ENCODE data around the gene IGF2BP3.
A peak's percentile ranks its signal among the peaks of the same experiment; 100 is the strongest.

IGF2BP3 gene

DNA sequence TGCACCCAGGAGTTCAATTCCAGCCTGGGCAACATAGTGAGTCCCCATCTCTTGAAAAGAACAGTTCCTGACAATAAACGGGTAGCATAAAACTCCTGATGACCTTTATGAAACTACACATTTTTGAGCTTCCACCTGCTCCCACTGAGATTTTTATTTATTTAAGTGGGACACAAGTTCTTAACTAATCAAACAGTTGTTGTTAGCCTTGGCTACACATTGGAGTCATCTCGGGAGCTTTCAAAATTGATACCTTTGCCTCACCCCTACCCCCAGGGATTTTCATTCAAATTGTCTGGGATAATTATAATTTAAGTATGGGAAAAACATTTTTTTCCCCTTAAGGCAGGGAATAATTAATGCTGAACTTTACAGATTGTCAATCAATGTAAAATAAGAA lies 131.9 kb downstream of the IGF2BP3 start:
- no peak overlapping the region for H3K27ac ChIP-seq
- TF ChIP-seq, protein P1, sequence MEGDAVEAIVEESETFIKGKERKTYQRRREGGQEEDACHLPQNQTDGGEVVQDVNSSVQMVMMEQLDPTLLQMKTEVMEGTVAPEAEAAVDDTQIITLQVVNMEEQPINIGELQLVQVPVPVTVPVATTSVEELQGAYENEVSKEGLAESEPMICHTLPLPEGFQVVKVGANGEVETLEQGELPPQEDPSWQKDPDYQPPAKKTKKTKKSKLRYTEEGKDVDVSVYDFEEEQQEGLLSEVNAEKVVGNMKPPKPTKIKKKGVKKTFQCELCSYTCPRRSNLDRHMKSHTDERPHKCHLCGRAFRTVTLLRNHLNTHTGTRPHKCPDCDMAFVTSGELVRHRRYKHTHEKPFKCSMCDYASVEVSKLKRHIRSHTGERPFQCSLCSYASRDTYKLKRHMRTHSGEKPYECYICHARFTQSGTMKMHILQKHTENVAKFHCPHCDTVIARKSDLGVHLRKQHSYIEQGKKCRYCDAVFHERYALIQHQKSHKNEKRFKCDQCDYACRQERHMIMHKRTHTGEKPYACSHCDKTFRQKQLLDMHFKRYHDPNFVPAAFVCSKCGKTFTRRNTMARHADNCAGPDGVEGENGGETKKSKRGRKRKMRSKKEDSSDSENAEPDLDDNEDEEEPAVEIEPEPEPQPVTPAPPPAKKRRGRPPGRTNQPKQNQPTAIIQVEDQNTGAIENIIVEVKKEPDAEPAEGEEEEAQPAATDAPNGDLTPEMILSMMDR (IDR thresholded peaks at IDR 0.05), result no peak
- no peak for TF ChIP-seq ZFX (IDR thresholded peaks at IDR 0.05; ENCODE audit: borderline replicate concordance)

DNA sequence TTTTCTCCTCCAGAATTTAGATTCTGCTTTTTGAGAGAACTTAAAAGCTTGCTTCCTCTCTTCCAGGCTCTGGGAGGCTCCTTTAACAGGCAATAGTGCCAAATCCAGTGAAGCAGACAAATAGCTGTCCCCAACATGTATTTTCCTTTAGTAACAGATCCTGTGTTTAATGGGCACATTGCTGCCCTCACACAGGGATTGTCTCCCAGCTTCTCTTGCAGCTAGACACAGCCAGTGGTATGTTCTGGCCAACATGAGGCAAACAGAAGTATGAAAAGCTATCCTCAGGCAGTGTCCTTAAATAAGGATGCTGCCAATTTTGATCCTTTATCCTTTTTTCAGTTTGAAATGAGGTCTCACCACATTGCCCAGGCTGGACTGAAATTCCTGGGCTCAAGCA lies 132.9 kb downstream of the IGF2BP3 start:
- H3K27ac ChIP-seq, result no peak overlapping the region
- no peak for TF ChIP-seq ZFX (IDR thresholded peaks at IDR 0.05; ENCODE audit: borderline replicate concordance)
- TF ChIP-seq, protein P1 (IDR thresholded peaks at IDR 0.05), result no peak

DNA sequence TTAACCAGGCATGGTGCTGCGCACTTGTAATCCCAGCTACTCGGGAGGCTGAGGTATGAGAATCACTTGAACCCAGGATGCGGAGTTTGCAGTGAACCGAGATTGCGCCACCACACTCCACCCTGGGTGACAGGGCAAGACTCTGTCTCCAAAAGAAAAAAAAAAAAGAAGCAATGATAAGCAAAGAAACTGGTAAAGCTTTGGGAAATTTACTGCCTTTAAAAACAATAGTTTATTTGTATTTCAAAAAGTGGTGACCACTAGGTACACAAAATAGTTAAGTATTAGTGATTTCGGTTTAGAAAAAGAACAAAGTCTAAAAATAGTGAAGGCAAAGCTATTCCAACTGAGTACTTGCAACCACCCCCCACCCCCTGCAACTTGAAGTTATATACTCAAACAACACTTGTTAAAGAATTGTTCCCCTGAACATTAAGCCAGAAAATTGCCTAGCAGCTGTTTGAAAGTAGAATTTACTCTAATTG lies 133.4 kb downstream of the IGF2BP3 start:
- TF ChIP-seq ZFX (IDR thresholded peaks at IDR 0.05; ENCODE audit: borderline replicate concordance), result no peak
- TF ChIP-seq, protein P1 (IDR thresholded peaks at IDR 0.05), result no peak
- H3K27ac ChIP-seq, result no peak overlapping the region

DNA sequence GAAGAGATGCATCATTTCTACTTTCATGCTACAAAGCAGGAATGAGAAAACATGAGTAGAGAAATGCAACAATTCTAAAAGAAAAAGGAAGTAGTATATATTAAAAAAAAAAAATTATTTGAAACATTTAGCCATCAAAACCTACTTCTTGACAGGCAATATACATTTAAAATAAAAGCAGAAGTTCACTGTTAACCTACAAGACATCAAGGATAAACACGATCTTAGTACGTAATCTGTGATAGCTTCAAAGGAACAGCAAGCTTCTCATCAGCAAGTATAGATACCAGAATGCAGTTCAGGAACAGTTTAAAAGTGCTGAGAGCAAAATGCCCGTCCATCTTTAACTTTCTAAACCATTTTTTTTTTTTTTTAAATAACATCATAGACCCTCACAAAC lies 134.2 kb downstream of the IGF2BP3 start:
- H3K27ac ChIP-seq, result no peak overlapping the region
- TF ChIP-seq, protein P1 (IDR thresholded peaks at IDR 0.05), result no peak
- no peak for TF ChIP-seq ZFX (IDR thresholded peaks at IDR 0.05; ENCODE audit: borderline replicate concordance)

DNA sequence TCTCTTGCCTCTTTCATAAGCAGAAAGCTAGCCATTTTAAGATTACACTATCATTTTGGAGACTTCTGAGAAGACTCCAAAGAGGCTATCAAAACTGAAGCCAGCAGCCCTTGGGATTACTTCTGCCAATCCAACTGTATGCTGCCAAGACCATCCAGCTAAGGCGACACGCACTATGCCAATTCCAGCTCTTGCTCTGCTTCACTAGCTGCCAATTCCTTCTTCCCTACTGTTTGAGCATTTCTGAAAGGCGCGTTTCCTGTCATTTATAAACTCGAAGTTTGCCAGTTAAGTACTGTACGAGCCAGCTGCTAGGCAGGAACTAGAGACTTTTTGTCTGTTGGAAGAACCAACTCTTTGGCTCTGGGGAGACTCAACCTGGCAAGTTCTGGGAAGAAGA lies 134.7 kb downstream of the IGF2BP3 start:
- TF ChIP-seq, protein P1 (IDR thresholded peaks at IDR 0.05), result no peak
- TF ChIP-seq ZFX (IDR thresholded peaks at IDR 0.05; ENCODE audit: borderline replicate concordance), result no peak
- no peak overlapping the region for H3K27ac ChIP-seq

DNA sequence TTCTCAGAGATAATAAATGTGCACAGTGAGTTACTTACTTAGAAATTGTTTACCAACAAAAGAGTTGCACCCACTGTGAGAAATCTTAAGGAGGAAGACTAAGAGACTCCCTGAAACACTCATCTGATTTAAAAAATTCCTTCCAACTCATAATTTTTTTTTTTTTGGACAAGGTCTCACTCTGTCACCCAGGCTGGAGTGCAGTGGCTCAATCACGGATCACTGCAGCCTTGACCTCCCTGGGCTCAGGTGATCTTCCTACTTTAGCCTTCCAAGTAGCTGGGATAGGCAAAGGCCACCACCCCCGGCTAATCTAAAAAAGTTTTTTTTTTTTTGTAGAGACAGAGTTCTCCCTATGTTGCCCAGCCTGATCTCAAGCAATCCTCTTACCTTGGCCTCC lies 135.2 kb downstream of the IGF2BP3 start:
- TF ChIP-seq, protein P1 (IDR thresholded peaks at IDR 0.05), result no peak
- TF ChIP-seq ZFX (IDR thresholded peaks at IDR 0.05; ENCODE audit: borderline replicate concordance), result no peak
- 0 out of 2 replicates have a peak overlapping the region, but pooled peaks have one; percentile 6 for H3K27ac ChIP-seq

DNA sequence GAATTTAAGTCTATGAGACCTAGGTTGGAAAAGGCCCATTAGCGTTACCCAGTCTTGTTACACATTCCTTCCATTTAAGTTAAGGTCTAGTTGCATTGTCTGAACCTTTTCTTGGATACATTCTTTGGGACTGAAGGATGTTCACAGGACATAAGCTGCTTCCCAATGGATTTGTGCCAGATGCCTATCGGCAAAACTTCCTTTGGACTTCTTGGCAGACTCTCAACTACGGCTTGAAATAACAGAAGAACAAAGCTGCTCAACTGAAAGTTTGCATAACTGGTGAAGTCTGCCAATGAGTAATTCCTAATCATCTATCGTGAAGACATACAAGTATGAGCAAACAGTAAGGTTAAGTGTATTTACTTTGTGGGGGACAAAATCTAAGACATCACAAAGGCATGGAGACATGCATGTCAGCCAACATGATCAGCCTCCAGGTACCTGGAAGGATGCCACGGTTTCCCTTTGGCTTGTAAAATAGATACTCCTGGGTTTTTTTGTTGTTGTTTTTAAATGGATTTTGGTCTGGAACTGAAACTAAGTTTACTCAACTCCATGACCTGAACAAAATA lies 135.7 kb downstream of the IGF2BP3 start:
- peak overlapping the region; percentile 6; the same call in 1 of the 2 replicates for H3K27ac ChIP-seq
- TF ChIP-seq, protein P1 (IDR thresholded peaks at IDR 0.05), result no peak
- no peak for TF ChIP-seq ZFX (IDR thresholded peaks at IDR 0.05; ENCODE audit: borderline replicate concordance)

All from 22Rv1 (cell line).